GM23248 (cell line): ENCODE data around the gene CLEC18A. TPM values are rescaled to one million over a fixed set of nuclear protein-coding genes. Genes with fewer than 3 reads are reported as not detected.
A peak's percentile ranks its signal among the peaks of the same experiment; 100 is the strongest.
"Not testable (repeated sequence)": the region's sequence is repeated elsewhere in the genome, so short reads cannot be mapped to it uniquely, and the experiment has no call there.

Experiments used
- DNase-seq: peaks from one replicate; pipeline ENCODE4 v3.0.0-alpha.2; 2015
- H2AFZ ChIP-seq: fragments of 200-600 bp; sonication (generic); 2 replicates; pipeline ENCODE4 v1.6.1; 2016; ENCODE audit warnings: antibody characterized with exemption
- H3F3A ChIP-seq: fragments of 200-600 bp; sonication (generic); 2 replicates; pipeline ENCODE4 v1.6.1; 2016; ENCODE audit warnings: mild to moderate bottlenecking, antibody characterized with exemption, mixed run types; ENCODE audit not compliant: insufficient read depth
- H3K27ac ChIP-seq: fragments of 200-600 bp; sonication (generic); 2 replicates; pipeline ENCODE4 v1.5.1; 2016; ENCODE audit warnings: mild to moderate bottlenecking
- H3K27me3 ChIP-seq: fragments of 200-600 bp; sonication (generic); replicated peaks from 2 replicates; pipeline ENCODE4 v1.6.1; 2016; ENCODE audit warnings: mild to moderate bottlenecking; ENCODE audit not compliant: insufficient read depth
- H3K36me3 ChIP-seq: fragments of 200-600 bp; sonication (generic); 2 replicates; pipeline ENCODE4 v1.6.1; 2016; ENCODE audit warnings: low read depth, mild to moderate bottlenecking
- H3K4me1 ChIP-seq: fragments of 200-600 bp; sonication (generic); 2 replicates; pipeline ENCODE4 v1.6.1; 2016; ENCODE audit warnings: mild to moderate bottlenecking; ENCODE audit not compliant: insufficient read depth
- H3K4me2 ChIP-seq: fragments of 200-600 bp; sonication (generic); one replicate; pipeline ENCODE4 v1.6.1; 2016; ENCODE audit warnings: mild to moderate bottlenecking; ENCODE audit not compliant: unreplicated experiment
- H3K4me3 ChIP-seq: fragments of 200-600 bp; sonication (generic); 2 replicates; pipeline ENCODE4 v1.5.1; 2016; ENCODE audit warnings: mild to moderate bottlenecking
- H3K79me2 ChIP-seq: fragments of 200-600 bp; sonication (generic); 2 replicates; pipeline ENCODE4 v1.6.1; 2016; ENCODE audit warnings: mild to moderate bottlenecking; ENCODE audit not compliant: insufficient read depth
- H3K9ac ChIP-seq: fragments of 200-600 bp; sonication (generic); 2 replicates; pipeline ENCODE4 v1.6.1; 2016; ENCODE audit warnings: mild to moderate bottlenecking
- H3K9me2 ChIP-seq: fragments of 200-600 bp; sonication (generic); 2 replicates; pipeline ENCODE4 v1.6.1; 2016; ENCODE audit warnings: mixed run types, mild to moderate bottlenecking, moderate library complexity; ENCODE audit not compliant: insufficient read depth
- H3K9me3 ChIP-seq: fragments of 200-600 bp; sonication (generic); one replicate; pipeline ENCODE4 v1.6.1; 2017; ENCODE audit warnings: low read depth
- H4K20me1 ChIP-seq: fragments of 200-600 bp; sonication (generic); 2 replicates; pipeline ENCODE4 v1.6.0; 2016; ENCODE audit not compliant: insufficient read depth
- WGBS, 2 experiments: methylation state at CpG; one replicate each; pipeline ENCODE4 v1.1.6; 2015 to 2017; ENCODE audit warnings: low lambda C conversion rate in 2 of 2, low coverage in 1 of 2; ENCODE audit errors: missing lambda C conversion rate in 2 of 2; 5-methylcytosine and 5-hydroxymethylcytosine counted together
- in situ Hi-C: fragments of 300-500 bp; cut with MboI; formaldehyde crosslinking; loops from 2 replicates; pipeline ENCODE4 v1.15.0; 2020
- microRNA counts: library from miRNA; unstranded; fragments of <30 nt; microRNA quantifications from one replicate; lab custom pipeline; 2016
- microRNA-seq: library from miRNA; unstranded; fragments of <30 nt; microRNA quantifications from one replicate; pipeline ENCODE4, GENCODE V29; 2016; ENCODE audit warnings: borderline number of aligned reads
- polyA plus RNA-seq: library from polyadenylated mRNA; unstranded; fragments of >200 nt; fragmentation: Nextera tagmentation; extraction: Ambion mirVana; gene quantifications from 2 replicates; pipeline ENCODE4 v1.2.1, GENCODE V29; 2016
- small RNA-seq: library from RNA; depleted of rRNA; stranded (forward); fragments of <200 nt; gene quantifications from one replicate; pipeline ENCODE3, GENCODE V24; 2014; ENCODE audit warnings: low read depth, low replicate concordance
- total RNA-seq: library from RNA; depleted of rRNA; stranded (reverse); fragments of >200 nt; shearing (Covaris generic); gene quantifications from 2 replicates; pipeline ENCODE4 v1.2.3, GENCODE V29; 2014; rRNA removed

Gene CLEC18A
- total and polyA plus RNA-seq, 2 experiments from 2014 or later = 0.10 to 0.43 TPM

DNA sequence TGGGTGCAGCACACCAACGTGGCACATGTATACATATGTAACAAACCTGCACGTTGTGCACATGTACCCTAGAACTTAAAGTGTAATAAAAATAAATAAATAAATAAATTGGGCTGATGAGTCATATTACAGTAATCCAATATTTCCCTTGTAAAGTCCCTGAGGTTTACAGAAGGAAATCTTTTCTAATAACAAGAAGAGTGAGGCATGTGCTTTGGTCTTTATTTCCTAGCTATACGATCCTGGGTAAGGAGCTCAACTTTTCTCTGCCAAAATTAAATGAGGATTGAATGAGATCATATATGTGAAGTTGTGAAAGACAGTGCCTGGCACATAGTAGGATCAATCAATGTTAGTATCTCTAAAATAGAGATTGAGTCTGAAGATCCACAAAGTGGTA, 57.5 kb downstream of the CLEC18A start:
- H3K4me1 ChIP-seq, in situ Hi-C loops, H3K9me2 ChIP-seq, H3K27ac ChIP-seq, H2AFZ ChIP-seq, H4K20me1 ChIP-seq, H3F3A ChIP-seq, H3K9ac ChIP-seq, H3K79me2 ChIP-seq, DNase-seq, H3K36me3 ChIP-seq, H3K27me3 ChIP-seq, H3K9me3 ChIP-seq, H3K4me2 ChIP-seq, H3K4me3 ChIP-seq: not testable (repeated sequence)
- WGBS, 2 experiments = 81 to 92% methylated on average over 3 of the region's 3 CpGs

GRCh38 chr16:70010615-70011014, 59.5 kb downstream of the CLEC18A start:
- H3K9ac ChIP-seq, H3K4me2 ChIP-seq, H2AFZ ChIP-seq, DNase-seq, in situ Hi-C loops, H3K27ac ChIP-seq, H3K27me3 ChIP-seq, H3K9me2 ChIP-seq, H3K9me3 ChIP-seq, H4K20me1 ChIP-seq, H3K4me3 ChIP-seq, H3K36me3 ChIP-seq, H3K79me2 ChIP-seq: not testable (repeated sequence)
- H3K4me1 ChIP-seq = peaks cover 11% of the 10 kb centered on the region
- 83 to 86% methylated on average over 6 to 8 of the region's 8 CpGs for WGBS, 2 experiments
- peaks cover 12% of the 10 kb centered on the region for H3F3A ChIP-seq

- in situ Hi-C loops, H3K9me2 ChIP-seq, H3K79me2 ChIP-seq, H4K20me1 ChIP-seq, H3K27me3 ChIP-seq, H3K36me3 ChIP-seq, H3K9ac ChIP-seq, H3K4me3 ChIP-seq, H3K9me3 ChIP-seq, H3K4me2 ChIP-seq, H3K27ac ChIP-seq, H2AFZ ChIP-seq: not testable (repeated sequence)
- peak; percentile 13 for DNase-seq
- Histone ChIP-seq H3F3A (peaks cover 17% of the 10 kb centered on the region), H3K4me1 (peaks cover 14% of the 10 kb centered on the region)
- WGBS, 2 experiments = 73 to 77% methylated on average over 10 to 11 of the region's 11 CpGs
These were observed 60.0 kb downstream of the CLEC18A start for GRCh38 chr16:70011120-70011519.

DNA sequence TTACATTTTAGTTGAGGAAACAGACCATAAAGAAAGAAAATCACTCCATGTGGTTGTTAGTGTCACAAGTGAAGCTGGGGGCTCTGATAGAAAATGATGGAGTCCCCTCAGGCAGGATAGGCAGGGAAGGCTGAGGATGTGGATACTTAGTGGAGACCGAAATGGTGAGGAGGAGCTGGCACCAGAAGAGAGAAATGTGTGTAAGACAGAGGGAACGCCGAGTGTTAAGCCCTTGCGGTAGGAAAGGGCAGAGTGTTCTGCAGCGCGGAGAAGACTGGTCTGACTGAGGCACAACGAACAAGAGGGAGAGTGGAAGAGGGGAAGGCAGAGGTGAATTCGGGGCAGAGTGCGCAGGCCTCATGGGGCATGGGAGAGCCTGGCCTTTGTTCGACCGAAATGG, 61.2 kb downstream of the CLEC18A start:
- H3K27ac ChIP-seq, H3K9me3 ChIP-seq, DNase-seq, H2AFZ ChIP-seq, H4K20me1 ChIP-seq, in situ Hi-C loops, H3K4me3 ChIP-seq, H3K79me2 ChIP-seq, H3K9me2 ChIP-seq, H3K4me2 ChIP-seq, H3K9ac ChIP-seq, H3K27me3 ChIP-seq: not testable (repeated sequence)
- peaks cover 27% of the 10 kb centered on the region for H3F3A ChIP-seq
- peaks cover 14% of the 10 kb centered on the region for H3K4me1 ChIP-seq
- peaks cover 10% of the 10 kb centered on the region for H3K36me3 ChIP-seq
- WGBS, 2 experiments = 94 to 95% methylated on average over 7 to 11 of the region's 11 CpGs

DNA sequence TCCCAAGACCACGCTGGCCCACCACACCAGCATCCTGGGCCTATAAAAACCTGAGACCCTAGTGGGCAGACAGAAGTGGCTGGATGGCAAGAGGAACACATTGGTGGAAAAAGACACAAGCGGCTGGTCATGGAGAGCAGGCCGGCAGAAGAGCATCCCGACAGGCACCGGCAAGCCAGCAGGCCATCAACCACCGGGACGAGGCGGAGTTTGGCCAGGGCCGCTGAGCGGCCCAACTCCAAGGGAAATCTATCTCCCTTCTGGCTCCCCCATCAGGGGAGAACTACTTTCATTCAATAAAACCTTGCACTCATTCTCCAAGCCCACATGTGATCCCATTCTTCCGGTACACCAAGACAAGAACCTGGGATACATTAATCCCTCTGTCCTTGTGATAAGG, 61.8 kb downstream of the CLEC18A start:
- H3K9ac ChIP-seq, H3K27ac ChIP-seq, DNase-seq, H3K9me2 ChIP-seq, in situ Hi-C loops, H2AFZ ChIP-seq, H4K20me1 ChIP-seq, H3K27me3 ChIP-seq, H3K9me3 ChIP-seq, H3K4me2 ChIP-seq, H3K79me2 ChIP-seq, H3K4me3 ChIP-seq: not testable (repeated sequence)
- peaks cover 31% of the 10 kb centered on the region for H3F3A ChIP-seq
- peaks cover 14% of the 10 kb centered on the region for H3K4me1 ChIP-seq
- H3K36me3 ChIP-seq = peaks cover 16% of the 10 kb centered on the region
- 87 to 88% methylated on average over 11 of the region's 11 CpGs for whole genome bisulfite sequencing, 2 experiments

MicroRNAs encoded within 50 kb of the gene (microRNA counts, 767-probe panel; counts per million panel counts)
- microRNA hsa-miR-140-3p (lab: Ali Mortazavi, UCI) (447 counts per million, percentile 86 among the panel's probes with 10 or more counts), microRNA hsa-miR-140-5p (lab: Ali Mortazavi, UCI) (3,771 counts per million, percentile 88 among the panel's probes with 10 or more counts)

Small RNA genes lying within 50 kb of the gene (microRNA-seq; reads per million reads assigned to microRNA genes)
- 3,218 reads per million, percentile 86 among the genes with 10 or more reads in this experiment for gene MIR140

Small RNA genes lying within 50 kb of the gene (small RNA-seq; reads per million reads assigned to genes)
- gene AC026468.1 (not detected), gene MIR140 (12.1 reads per million, percentile 86 among the genes with 10 or more reads in this experiment)

Other genes starting within 250 kb of the CLEC18A start
- gene NQO1, start 224.8 kb upstream of the CLEC18A start, total RNA-seq = 332 and 431 TPM in 2 replicates
- gene NQO1, start 224.8 kb upstream of the CLEC18A start, polyA plus RNA-seq = 501 and 507 TPM in 2 replicates
- gene NOB1, start 196.4 kb upstream of the CLEC18A start, total RNA-seq = 20.4 and 24.8 TPM in 2 replicates
- 44.5 and 46.2 TPM in 2 replicates for gene NOB1, start 196.4 kb upstream of the CLEC18A start, polyA plus RNA-seq
- gene WWP2, start 189.0 kb upstream of the CLEC18A start, total RNA-seq = 15.8 and 19.0 TPM in 2 replicates
- 18.4 and 18.5 TPM in 2 replicates for gene WWP2, start 189.0 kb upstream of the CLEC18A start, polyA plus RNA-seq
- gene PDPR, start 163.0 kb downstream of the CLEC18A start, total RNA-seq = 8.6 and 10.9 TPM in 2 replicates
- gene PDPR, start 163.0 kb downstream of the CLEC18A start, polyA plus RNA-seq = 4.9 and 5.3 TPM in 2 replicates
- gene CLEC18C, start 222.5 kb downstream of the CLEC18A start, total RNA-seq = 0.25 and 0.43 TPM in 2 replicates
- not detected in 2 replicates for gene CLEC18C, start 222.5 kb downstream of the CLEC18A start, polyA plus RNA-seq